ENCODE results near the gene HNRNPUL1. TPM values are rescaled to one million over a fixed set of nuclear protein-coding genes. Genes with fewer than 3 reads are reported as not detected.

Gene HNRNPUL1
- total and polyA plus RNA-seq, 10 of the 15 experiments (the other 5 are each of a cell fraction or from before 2014, with no cell fraction given), result 11.1 to 276 (median 117) TPM

- TF ChIP-seq PRDM15 (CRISPR knock-in tag; IDR thresholded peaks at IDR 0.05) (no peak), RCOR1 (conservative IDR thresholded peaks at IDR 0.05; ENCODE audit: low read depth, low read length) (no peak), CBFB (IDR thresholded peaks at IDR 0.05; ENCODE audit: low read depth) (peak; percentile 54; the same call in 1 of the 2 replicates), SPI1 (IDR thresholded peaks at IDR 0.05; ENCODE audit: borderline replicate concordance, insufficient read depth, low read depth, low read length) (no peak), GATAD2B (conservative IDR thresholded peaks at IDR 0.05; ENCODE audit: low read depth) (peak; percentile 83), MYB (IDR thresholded peaks at IDR 0.05; ENCODE audit: borderline replicate concordance, low read depth, low read length) (0 out of 2 replicates have a peak, but pooled peaks have one; percentile 17), WRNIP1 (IDR thresholded peaks at IDR 0.05; ENCODE audit: borderline replicate concordance, low read depth, low read length) (no peak), BCL3 (IDR thresholded peaks at IDR 0.05; ENCODE audit: borderline replicate concordance, insufficient read depth, low read depth, low read length, poor library complexity, severe bottlenecking) (peak; percentile 52), SUZ12 (IDR thresholded peaks at IDR 0.05; ENCODE audit: unreplicated experiment) (no peak), CREM (IDR thresholded peaks at IDR 0.05; ENCODE audit: low read depth) (peak; percentile 9; the same call in 1 of the 2 replicates), ZBED1 (IDR thresholded peaks at IDR 0.05; ENCODE audit: borderline replicate concordance) (no peak), CEBPB (IDR thresholded peaks at IDR 0.05; ENCODE audit: borderline replicate concordance in 1 of 2, low read depth in 2 of 2, low read length in 2 of 2) (no peak), KLF5 (IDR thresholded peaks at IDR 0.05; ENCODE audit: partially characterized antibody) (no peak), NBN (IDR thresholded peaks at IDR 0.05) (peak; percentile 77), EZH2 (IDR thresholded peaks at IDR 0.05; ENCODE audit: borderline replicate concordance, control insufficient read depth, low read depth, low read length) (no peak), BCL11A (IDR thresholded peaks at IDR 0.05; ENCODE audit: low read depth, low read length) (no peak)
- TF ChIP-seq, protein P1, sequence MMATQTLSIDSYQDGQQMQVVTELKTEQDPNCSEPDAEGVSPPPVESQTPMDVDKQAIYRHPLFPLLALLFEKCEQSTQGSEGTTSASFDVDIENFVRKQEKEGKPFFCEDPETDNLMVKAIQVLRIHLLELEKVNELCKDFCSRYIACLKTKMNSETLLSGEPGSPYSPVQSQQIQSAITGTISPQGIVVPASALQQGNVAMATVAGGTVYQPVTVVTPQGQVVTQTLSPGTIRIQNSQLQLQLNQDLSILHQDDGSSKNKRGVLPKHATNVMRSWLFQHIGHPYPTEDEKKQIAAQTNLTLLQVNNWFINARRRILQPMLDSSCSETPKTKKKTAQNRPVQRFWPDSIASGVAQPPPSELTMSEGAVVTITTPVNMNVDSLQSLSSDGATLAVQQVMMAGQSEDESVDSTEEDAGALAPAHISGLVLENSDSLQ (IDR thresholded peaks at IDR 0.05), result no peak
- TF ChIP-seq, protein P2, sequence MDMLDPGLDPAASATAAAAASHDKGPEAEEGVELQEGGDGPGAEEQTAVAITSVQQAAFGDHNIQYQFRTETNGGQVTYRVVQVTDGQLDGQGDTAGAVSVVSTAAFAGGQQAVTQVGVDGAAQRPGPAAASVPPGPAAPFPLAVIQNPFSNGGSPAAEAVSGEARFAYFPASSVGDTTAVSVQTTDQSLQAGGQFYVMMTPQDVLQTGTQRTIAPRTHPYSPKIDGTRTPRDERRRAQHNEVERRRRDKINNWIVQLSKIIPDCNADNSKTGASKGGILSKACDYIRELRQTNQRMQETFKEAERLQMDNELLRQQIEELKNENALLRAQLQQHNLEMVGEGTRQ (IDR thresholded peaks at IDR 0.05; ENCODE audit: borderline replicate concordance, low read depth, low read length), result no peak
- TF ChIP-seq, protein P3, sequence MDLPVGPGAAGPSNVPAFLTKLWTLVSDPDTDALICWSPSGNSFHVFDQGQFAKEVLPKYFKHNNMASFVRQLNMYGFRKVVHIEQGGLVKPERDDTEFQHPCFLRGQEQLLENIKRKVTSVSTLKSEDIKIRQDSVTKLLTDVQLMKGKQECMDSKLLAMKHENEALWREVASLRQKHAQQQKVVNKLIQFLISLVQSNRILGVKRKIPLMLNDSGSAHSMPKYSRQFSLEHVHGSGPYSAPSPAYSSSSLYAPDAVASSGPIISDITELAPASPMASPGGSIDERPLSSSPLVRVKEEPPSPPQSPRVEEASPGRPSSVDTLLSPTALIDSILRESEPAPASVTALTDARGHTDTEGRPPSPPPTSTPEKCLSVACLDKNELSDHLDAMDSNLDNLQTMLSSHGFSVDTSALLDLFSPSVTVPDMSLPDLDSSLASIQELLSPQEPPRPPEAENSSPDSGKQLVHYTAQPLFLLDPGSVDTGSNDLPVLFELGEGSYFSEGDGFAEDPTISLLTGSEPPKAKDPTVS (IDR thresholded peaks at IDR 0.05; ENCODE audit: low read depth, low read length), result no peak
Measured at GRCh38 chr19:41353466-41354342, 89.5 kb downstream of the HNRNPUL1 start, which contains the start of gene TGFB1 (continued).
